Astrocyte (in vitro differentiated cells and primary cell): ENCODE results near the gene MAP4K2. TPM values are rescaled to one million over a fixed set of nuclear protein-coding genes. Genes with fewer than 3 reads are reported as not detected.
A peak's percentile ranks its signal among the peaks of the same experiment; 100 is the strongest.

Source experiments
- DNase-seq: peaks from one replicate; pipeline ENCODE4 v3.0.0-alpha.2; 2010; ENCODE audit warnings: low read depth
- FAIRE-seq: peaks from 2 replicates; lab custom pipeline; 2011; peaks lifted over from hg19 to GRCh38; lab: Jason Lieb, UNC
- H2AFZ ChIP-seq: 2 replicates; pipeline ENCODE4 v1.6.0; 2012; ENCODE audit warnings: low read depth, low read length, inconsistent platforms
- H3K27ac ChIP-seq: 2 replicates; pipeline ENCODE4 v1.5.1; 2011; ENCODE audit warnings: low read depth, low read length, inconsistent platforms
- H3K27me3 ChIP-seq: 2 replicates; pipeline ENCODE4 v1.6.0; 2011; ENCODE audit warnings: low read length, inconsistent platforms; ENCODE audit not compliant: insufficient read depth
- H3K36me3 ChIP-seq: 2 replicates; pipeline ENCODE4 v1.5.1; 2011; ENCODE audit warnings: low read length, inconsistent platforms; ENCODE audit not compliant: insufficient read depth
- H3K4me1 ChIP-seq: 2 replicates; pipeline ENCODE4 v1.5.1; 2011; ENCODE audit warnings: low read length, inconsistent platforms; ENCODE audit not compliant: insufficient read depth
- H3K4me2 ChIP-seq: 2 replicates; pipeline ENCODE4 v1.6.0; 2012; ENCODE audit warnings: low read length, inconsistent platforms
- H3K4me3 ChIP-seq: 2 replicates; pipeline ENCODE4 v1.5.1; 2011; ENCODE audit warnings: low read depth, mild to moderate bottlenecking, low read length, inconsistent platforms; ENCODE audit not compliant: insufficient read depth
- H3K79me2 ChIP-seq: 2 replicates; pipeline ENCODE4 v1.6.0; 2012; ENCODE audit warnings: mild to moderate bottlenecking, low read length, inconsistent platforms; ENCODE audit not compliant: insufficient read depth
- H3K9ac ChIP-seq: 2 replicates; pipeline ENCODE4 v1.6.0; 2012; ENCODE audit warnings: mild to moderate bottlenecking, low read length, inconsistent platforms
- H3K9me3 ChIP-seq: 2 replicates; pipeline ENCODE4 v1.5.1; 2012; ENCODE audit warnings: low read depth, mild to moderate bottlenecking, low read length, inconsistent platforms; ENCODE audit not compliant: insufficient read depth
- H4K20me1 ChIP-seq: 2 replicates; pipeline ENCODE4 v1.6.0; 2012; ENCODE audit warnings: low read length, inconsistent platforms; ENCODE audit not compliant: insufficient read depth
- H3K27ac Mint-ChIP-seq: one replicate; pipeline ENCODE4 v1.8.0; 2021; ENCODE audit warnings: mild to moderate bottlenecking, mixed read lengths; ENCODE audit not compliant: unreplicated experiment
- H3K27me3 Mint-ChIP-seq: one replicate; pipeline ENCODE4 v1.8.0; 2021; ENCODE audit warnings: low read depth, mixed read lengths; ENCODE audit not compliant: unreplicated experiment
- H3K36me3 Mint-ChIP-seq: one replicate; pipeline ENCODE4 v1.8.0; 2021; ENCODE audit warnings: low read depth, mixed read lengths; ENCODE audit not compliant: unreplicated experiment
- H3K4me1 Mint-ChIP-seq: one replicate; pipeline ENCODE4 v1.8.0; 2021; ENCODE audit warnings: low read depth, mixed read lengths; ENCODE audit not compliant: unreplicated experiment
- H3K4me3 Mint-ChIP-seq: one replicate; pipeline ENCODE4 v1.8.0; 2021; ENCODE audit warnings: mild to moderate bottlenecking, moderate library complexity, mixed read lengths; ENCODE audit not compliant: unreplicated experiment
- H3K9me3 Mint-ChIP-seq: one replicate; pipeline ENCODE4 v1.8.0; 2021; ENCODE audit warnings: mild to moderate bottlenecking, mixed read lengths; ENCODE audit not compliant: unreplicated experiment
- EZH2 ChIP-seq: IDR thresholded peaks from 2 replicates; pipeline ENCODE4 v1.6.1; 2012; ENCODE audit warnings: mild to moderate bottlenecking, low read length, inconsistent platforms; ENCODE audit not compliant: insufficient read depth
- total RNA-seq: library from RNA; stranded (reverse); gene quantifications from 2 replicates; pipeline ENCODE4 v1.2.1, GENCODE V29; 2021
- TF ChIP-seq, protein P1 (sequence below): IDR thresholded peaks from 2 replicates; pipeline ENCODE4 v1.5.1; 2011; ENCODE audit warnings: low read depth, mild to moderate bottlenecking, inconsistent platforms, low read length, moderate library complexity; ENCODE audit not compliant: insufficient read depth

MAP4K2 gene
- total RNA-seq, 1 donor from 2014 or later: 11.2 TPM

DNA sequence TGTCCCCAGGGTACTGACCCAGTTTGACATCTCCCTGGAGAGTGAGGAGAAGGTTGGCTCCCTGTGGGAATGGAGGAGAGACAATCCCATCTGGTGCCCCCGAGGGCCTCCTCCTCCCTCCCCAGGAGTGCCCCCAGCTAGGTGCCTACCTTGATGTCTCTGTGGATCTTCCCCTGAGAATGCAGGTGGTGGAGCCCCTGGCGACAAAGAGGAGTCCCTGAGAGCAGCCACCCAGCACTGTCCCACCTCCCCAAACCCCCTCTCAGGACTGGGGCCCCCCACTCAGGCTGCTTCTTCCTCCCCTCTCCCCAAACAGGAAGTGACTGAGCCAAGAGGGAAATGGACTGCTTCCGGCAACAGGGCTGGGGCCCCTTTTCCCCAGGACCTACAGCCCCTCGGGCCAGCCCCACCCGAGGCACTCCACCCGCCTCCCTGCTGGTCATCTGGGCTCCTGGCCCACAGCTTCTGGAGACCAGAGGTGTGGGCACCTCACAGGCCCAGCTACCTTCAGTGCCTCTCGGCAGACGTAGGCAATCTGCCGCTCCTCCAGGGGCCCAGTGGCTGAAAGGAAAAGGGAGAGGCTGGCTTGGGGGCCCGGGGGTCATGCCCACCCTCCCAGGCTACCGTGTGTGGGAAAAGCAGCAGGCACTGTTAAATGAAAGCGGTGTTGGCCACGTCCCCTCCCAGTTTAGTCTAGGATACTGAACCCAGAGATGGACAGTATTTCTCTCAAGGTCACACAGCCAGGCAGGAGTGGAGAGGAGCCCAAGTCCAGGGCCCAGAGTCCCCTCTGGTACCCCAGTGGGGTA lies 1.2 kb downstream of the MAP4K2 start:
- no peak overlapping the region for H3K27ac Mint-ChIP-seq

DNA sequence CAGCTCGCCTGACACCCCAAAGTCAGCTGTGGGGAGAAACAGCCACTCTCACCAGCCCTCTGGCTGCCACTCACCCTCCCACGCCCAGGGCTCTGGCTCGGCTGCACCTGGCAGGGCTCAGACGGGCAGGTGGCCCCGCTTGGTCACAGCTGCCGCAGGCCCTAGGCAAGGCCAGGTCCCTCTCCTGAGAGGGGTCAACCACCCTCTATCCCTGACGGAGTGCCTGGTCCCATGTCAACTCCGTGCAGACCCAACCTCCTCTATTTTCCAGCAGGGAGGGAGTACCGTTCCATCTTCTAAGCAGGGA lies 1.9 kb downstream of the MAP4K2 start:
- Mint-ChIP-seq H3K9me3 (no peaks in the 10 kb centered on the region), H3K4me1 (peaks cover 2% of the 10 kb centered on the region), H3K36me3 (peaks cover 3% of the 10 kb centered on the region), H3K27ac (no peak overlapping the region), H3K27me3 (no peaks in the 10 kb centered on the region), H3K4me3 (no peak overlapping the region)
- H3K79me2 ChIP-seq: no peaks in the 10 kb centered on the region
- no peak for TF ChIP-seq EZH2
- TF ChIP-seq, protein P1, sequence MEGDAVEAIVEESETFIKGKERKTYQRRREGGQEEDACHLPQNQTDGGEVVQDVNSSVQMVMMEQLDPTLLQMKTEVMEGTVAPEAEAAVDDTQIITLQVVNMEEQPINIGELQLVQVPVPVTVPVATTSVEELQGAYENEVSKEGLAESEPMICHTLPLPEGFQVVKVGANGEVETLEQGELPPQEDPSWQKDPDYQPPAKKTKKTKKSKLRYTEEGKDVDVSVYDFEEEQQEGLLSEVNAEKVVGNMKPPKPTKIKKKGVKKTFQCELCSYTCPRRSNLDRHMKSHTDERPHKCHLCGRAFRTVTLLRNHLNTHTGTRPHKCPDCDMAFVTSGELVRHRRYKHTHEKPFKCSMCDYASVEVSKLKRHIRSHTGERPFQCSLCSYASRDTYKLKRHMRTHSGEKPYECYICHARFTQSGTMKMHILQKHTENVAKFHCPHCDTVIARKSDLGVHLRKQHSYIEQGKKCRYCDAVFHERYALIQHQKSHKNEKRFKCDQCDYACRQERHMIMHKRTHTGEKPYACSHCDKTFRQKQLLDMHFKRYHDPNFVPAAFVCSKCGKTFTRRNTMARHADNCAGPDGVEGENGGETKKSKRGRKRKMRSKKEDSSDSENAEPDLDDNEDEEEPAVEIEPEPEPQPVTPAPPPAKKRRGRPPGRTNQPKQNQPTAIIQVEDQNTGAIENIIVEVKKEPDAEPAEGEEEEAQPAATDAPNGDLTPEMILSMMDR: no peak
- DNase-seq: no peak
- H3K27ac ChIP-seq: no peak overlapping the region
- peaks cover 9% of the 10 kb centered on the region for H3K4me1 ChIP-seq
- H3K9me3 ChIP-seq: no peaks in the 10 kb centered on the region
- no peak for FAIRE-seq
- no peak overlapping the region for H3K4me3 ChIP-seq
- no peak overlapping the region for H3K9ac ChIP-seq
- peaks cover 2% of the 10 kb centered on the region for H3K36me3 ChIP-seq
- H3K4me2 ChIP-seq: no peak overlapping the region
- peaks cover 8% of the 10 kb centered on the region for H4K20me1 ChIP-seq
- H2AFZ ChIP-seq: no peak overlapping the region
- H3K27me3 ChIP-seq: no peaks in the 10 kb centered on the region

More for the DNA sequence above, 1.2 kb downstream of the MAP4K2 start:
- FAIRE-seq (no peak), DNase-seq (no peak)
- Histone ChIP-seq H3K27me3 (no peaks in the 10 kb centered on the region), H3K4me3 (peak overlapping the region; percentile 49), H3K4me1 (peaks cover 9% of the 10 kb centered on the region), H3K9ac (peak overlapping the region; percentile 68), H3K79me2 (no peaks in the 10 kb centered on the region), H3K36me3 (peaks cover 2% of the 10 kb centered on the region), H3K4me2 (peak overlapping the region; percentile 91), H3K9me3 (no peaks in the 10 kb centered on the region), H3K27ac (no peak overlapping the region), H2AFZ (no peak overlapping the region), H4K20me1 (peaks cover 10% of the 10 kb centered on the region)
- no peaks in the 10 kb centered on the region for H3K9me3 Mint-ChIP-seq
- peaks cover 2% of the 10 kb centered on the region for H3K4me1 Mint-ChIP-seq
- H3K4me3 Mint-ChIP-seq: peak overlapping the region; percentile 66
- peaks cover 7% of the 10 kb centered on the region for H3K36me3 Mint-ChIP-seq
- H3K27me3 Mint-ChIP-seq: no peaks in the 10 kb centered on the region
- no peak for TF ChIP-seq EZH2
- TF ChIP-seq, protein P1: no peak
